ENCODE results near the gene SEC11A. TPM values are rescaled to one million over a fixed set of nuclear protein-coding genes. Genes with fewer than 3 reads are reported as not detected.

The SEC11A gene
- total and polyA plus RNA-seq, 2 donors (not counting 1 experiment from before 2014, with no cell fraction given), result 23.1 to 78.0 TPM

DNA sequence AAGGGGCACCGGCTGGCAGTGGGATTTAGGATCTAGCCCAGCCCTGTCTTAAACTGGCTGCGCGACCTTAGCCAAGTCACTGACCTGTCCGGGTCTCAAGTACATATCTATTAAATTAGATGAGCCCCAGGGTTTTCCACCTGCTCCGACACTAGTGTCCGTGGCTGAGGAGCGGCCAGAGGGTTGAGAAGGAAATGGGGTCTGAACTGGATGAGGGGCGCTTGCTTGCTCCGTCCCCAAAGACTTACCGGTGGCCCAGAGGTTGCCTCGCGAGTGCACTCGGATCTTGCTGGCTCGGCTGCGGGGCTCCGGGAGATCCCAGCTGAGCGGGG is 58.2 kb downstream of the SEC11A start:
- H2AFZ ChIP-seq (ENCODE audit: insufficient read depth, low read depth, low read length, poor library complexity, severe bottlenecking), result peak overlapping the region; percentile 95
- H3K4me2 ChIP-seq (replicated peaks; ENCODE audit: low read depth, low read length, poor library complexity, severe bottlenecking), result peak overlapping the region; percentile 95
- POLR2A ChIA-PET, result interaction anchor here (1.6 kb wide), 1 partner anchor 90 kb away, joined by 18 read pairs; no protein-coding TSS in a partner anchor
- peak overlapping the region; percentile 83 for H3K27ac Mint-ChIP-seq
- WGBS (ENCODE audit: insufficient coverage), result 15% methylated on average over 14 of the region's 17 CpGs
- peaks cover 13% of the 10 kb centered on the region for H3K79me2 ChIP-seq (ENCODE audit: control insufficient read depth, insufficient read depth, low read length)
- ATAC-seq (ENCODE audit: low read depth) (no peak), DNase-seq (no peak)
- H3K4me1 Mint-ChIP-seq, result peaks cover 32% of the 10 kb centered on the region
- H3K4me3 Mint-ChIP-seq, result peak overlapping the region; percentile 83
- intact Hi-C loops (cut with micrococcal nuclease), result loop anchor here (1.0 kb wide), 6 partner anchors 26 to 323 kb away; partner anchors contain the start of genes SEC11A and ZNF592
- no peaks in the 10 kb centered on the region for H4K20me1 ChIP-seq (ENCODE audit: control insufficient read depth, insufficient read depth, low read length, poor library complexity, severe bottlenecking)
- no peaks in the 10 kb centered on the region for H3K27me3 Mint-ChIP-seq
- peak overlapping the region; percentile 12 to 86 (median 63) for H3K4me3 ChIP-seq (ENCODE audit: control extremely low read depth in 1 of 5, extremely low read depth in 1 of 5, insufficient read depth in 1 of 5, low read depth in 2 of 5, low read length in 4 of 5)
- no peaks in the 10 kb centered on the region for H3K36me3 ChIP-seq (replicated peaks in 1 of 2; ENCODE audit: control extremely low read depth in 1 of 2, control insufficient read depth in 1 of 2, extremely low read depth in 1 of 2, insufficient read depth in 2 of 2, low read length in 1 of 2)
- TF ChIP-seq, protein P1, sequence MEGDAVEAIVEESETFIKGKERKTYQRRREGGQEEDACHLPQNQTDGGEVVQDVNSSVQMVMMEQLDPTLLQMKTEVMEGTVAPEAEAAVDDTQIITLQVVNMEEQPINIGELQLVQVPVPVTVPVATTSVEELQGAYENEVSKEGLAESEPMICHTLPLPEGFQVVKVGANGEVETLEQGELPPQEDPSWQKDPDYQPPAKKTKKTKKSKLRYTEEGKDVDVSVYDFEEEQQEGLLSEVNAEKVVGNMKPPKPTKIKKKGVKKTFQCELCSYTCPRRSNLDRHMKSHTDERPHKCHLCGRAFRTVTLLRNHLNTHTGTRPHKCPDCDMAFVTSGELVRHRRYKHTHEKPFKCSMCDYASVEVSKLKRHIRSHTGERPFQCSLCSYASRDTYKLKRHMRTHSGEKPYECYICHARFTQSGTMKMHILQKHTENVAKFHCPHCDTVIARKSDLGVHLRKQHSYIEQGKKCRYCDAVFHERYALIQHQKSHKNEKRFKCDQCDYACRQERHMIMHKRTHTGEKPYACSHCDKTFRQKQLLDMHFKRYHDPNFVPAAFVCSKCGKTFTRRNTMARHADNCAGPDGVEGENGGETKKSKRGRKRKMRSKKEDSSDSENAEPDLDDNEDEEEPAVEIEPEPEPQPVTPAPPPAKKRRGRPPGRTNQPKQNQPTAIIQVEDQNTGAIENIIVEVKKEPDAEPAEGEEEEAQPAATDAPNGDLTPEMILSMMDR (IDR thresholded peaks at IDR 0.05), result no peak
- no peak for TF ChIP-seq EZH2 (IDR thresholded peaks at IDR 0.05; ENCODE audit: borderline replicate concordance, insufficient read depth, low read depth, low read length, poor library complexity, severe bottlenecking)
- H3K4me1 ChIP-seq (ENCODE audit: control insufficient read depth in 2 of 2, insufficient read depth in 2 of 2, low read length in 2 of 2), result peaks cover 24 to 35% of the 10 kb centered on the region in 2 donors
- CTCF ChIA-PET, result interaction anchor here (0.9 to 4.1 kb wide), 7 partner anchors 58 to 353 kb away, joined by 3 to 20 read pairs (median 9); partner anchors contain the start of gene SEC11A
- H3K9me3 ChIP-seq (ENCODE audit: control extremely low read depth in 1 of 3, control insufficient read depth in 2 of 3, insufficient read depth in 1 of 3, low read length in 2 of 3), result no peaks in the 10 kb centered on the region
- peak overlapping the region in 1 of 2 donors; percentile 30 for H3K27ac ChIP-seq (ENCODE audit: low read length in 2 of 2)
- peak overlapping the region; percentile 76 for H3K9ac ChIP-seq (ENCODE audit: low read length)
- H3K27me3 ChIP-seq (replicated peaks in 1 of 4; ENCODE audit: control extremely low read depth in 1 of 4, control insufficient read depth in 3 of 4, insufficient read depth in 4 of 4, low read length in 3 of 4), result no peaks in the 10 kb centered on the region
- H3K9me3 Mint-ChIP-seq (ENCODE audit: insufficient read depth), result no peaks in the 10 kb centered on the region

DNA sequence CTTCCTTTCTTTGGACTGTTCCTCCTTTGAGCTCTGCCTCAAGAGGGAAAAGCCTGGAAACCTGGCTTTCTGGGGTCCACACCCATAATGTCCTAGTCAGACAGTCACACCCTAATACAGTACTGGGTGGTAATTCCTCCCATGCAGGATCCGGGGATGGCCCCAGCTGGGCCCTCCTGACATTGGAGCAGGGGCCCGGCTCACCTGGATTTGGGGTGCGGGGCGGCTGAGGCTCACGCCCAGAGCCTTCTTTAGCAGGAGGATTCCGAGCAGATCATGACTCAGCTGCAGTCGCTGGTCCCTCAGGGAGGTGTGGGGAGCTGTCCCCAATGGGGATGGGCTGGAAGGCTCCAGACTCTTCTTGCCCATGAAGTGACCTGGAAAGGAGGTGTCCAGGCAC is 59.0 kb downstream of the SEC11A start:
- H3K27ac ChIP-seq (ENCODE audit: low read length in 2 of 2), result no peak overlapping the region
- peak overlapping the region; percentile 83 for H3K4me3 Mint-ChIP-seq
- peaks cover 16% of the 10 kb centered on the region for H3K79me2 ChIP-seq (ENCODE audit: control insufficient read depth, insufficient read depth, low read length)
- POLR2A ChIA-PET, result no interaction called here
- peaks cover 0 to 4% of the 10 kb centered on the region in 2 experiments for H3K36me3 ChIP-seq (replicated peaks in 1 of 2; ENCODE audit: control extremely low read depth in 1 of 2, control insufficient read depth in 1 of 2, extremely low read depth in 1 of 2, insufficient read depth in 2 of 2, low read length in 1 of 2)
- H3K9me3 Mint-ChIP-seq (ENCODE audit: insufficient read depth), result no peaks in the 10 kb centered on the region
- 91% methylated on average over 7 of the region's 7 CpGs for WGBS (ENCODE audit: insufficient coverage)
- peaks cover 24 to 36% of the 10 kb centered on the region in 2 donors for H3K4me1 ChIP-seq (ENCODE audit: control insufficient read depth in 2 of 2, insufficient read depth in 2 of 2, low read length in 2 of 2)
- H3K9ac ChIP-seq (ENCODE audit: low read length), result no peak overlapping the region
- H3K4me1 Mint-ChIP-seq, result peaks cover 36% of the 10 kb centered on the region
- no peak for TF ChIP-seq EZH2 (IDR thresholded peaks at IDR 0.05; ENCODE audit: borderline replicate concordance, insufficient read depth, low read depth, low read length, poor library complexity, severe bottlenecking)
- CTCF ChIA-PET, result interaction anchor here (0.6 to 4.1 kb wide), 5 partner anchors 58 to 274 kb away, joined by 3 to 20 read pairs (median 9); partner anchors contain the start of gene SEC11A
- H2AFZ ChIP-seq (ENCODE audit: insufficient read depth, low read depth, low read length, poor library complexity, severe bottlenecking), result no peak overlapping the region
- DNase-seq (no peak), ATAC-seq (ENCODE audit: low read depth) (no peak)
- H3K27me3 ChIP-seq (replicated peaks in 1 of 4; ENCODE audit: control extremely low read depth in 1 of 4, control insufficient read depth in 3 of 4, insufficient read depth in 4 of 4, low read length in 3 of 4), result no peaks in the 10 kb centered on the region
- H4K20me1 ChIP-seq (ENCODE audit: control insufficient read depth, insufficient read depth, low read length, poor library complexity, severe bottlenecking), result no peaks in the 10 kb centered on the region
- H3K4me3 ChIP-seq (ENCODE audit: control extremely low read depth in 1 of 5, extremely low read depth in 1 of 5, insufficient read depth in 1 of 5, low read depth in 2 of 5, low read length in 4 of 5), result no peak overlapping the region
- H3K27ac Mint-ChIP-seq, result no peak overlapping the region
- intact Hi-C loops (cut with micrococcal nuclease), result no loop called here
- H3K4me2 ChIP-seq (replicated peaks; ENCODE audit: low read depth, low read length, poor library complexity, severe bottlenecking), result no peak overlapping the region
- no peaks in the 10 kb centered on the region for H3K27me3 Mint-ChIP-seq
- no peaks in the 10 kb centered on the region for H3K9me3 ChIP-seq (ENCODE audit: control extremely low read depth in 1 of 3, control insufficient read depth in 2 of 3, insufficient read depth in 1 of 3, low read length in 2 of 3)
